ENCODE data around the gene TGDS.
A peak's percentile ranks its signal among the peaks of the same experiment; 100 is the strongest.
"Not testable (repeated sequence)": the region's sequence is repeated elsewhere in the genome, so short reads cannot be mapped to it uniquely, and the experiment has no call there.

TGDS gene

DNA sequence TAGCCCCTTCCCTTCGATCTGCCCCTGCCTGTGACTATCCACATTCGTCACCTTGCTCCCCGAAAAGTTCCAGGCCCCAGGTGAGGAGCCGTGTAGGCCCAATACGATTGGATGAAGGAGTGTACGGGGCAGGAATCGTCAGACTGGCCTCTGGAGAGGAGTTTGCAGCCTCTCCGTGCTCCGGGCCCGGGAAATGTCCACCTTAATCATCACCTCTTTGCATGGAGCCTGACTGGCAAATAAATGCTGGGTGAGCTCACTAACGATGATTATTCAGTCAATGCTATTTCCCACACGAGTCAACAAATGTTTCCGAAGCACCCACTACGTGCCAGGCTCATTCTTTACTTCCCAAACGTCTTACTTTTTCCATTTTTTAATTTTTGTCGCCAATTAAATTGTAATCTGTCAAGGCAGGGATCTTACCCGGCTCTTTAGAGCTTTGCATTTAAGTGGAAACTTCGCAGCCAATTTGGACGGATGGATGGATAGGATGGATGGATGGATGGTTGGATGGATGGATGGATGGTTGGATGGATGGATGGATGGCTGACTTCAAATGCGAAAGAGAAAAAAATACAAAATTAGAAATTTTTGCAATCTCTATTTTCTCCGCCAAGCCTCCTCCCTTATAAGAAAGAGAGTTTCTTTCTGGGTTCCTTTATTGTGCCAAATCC is 45.8 kb downstream of the TGDS start:
- DNase-seq (ENCODE audit: low read depth) = peak; percentile 60

DNA sequence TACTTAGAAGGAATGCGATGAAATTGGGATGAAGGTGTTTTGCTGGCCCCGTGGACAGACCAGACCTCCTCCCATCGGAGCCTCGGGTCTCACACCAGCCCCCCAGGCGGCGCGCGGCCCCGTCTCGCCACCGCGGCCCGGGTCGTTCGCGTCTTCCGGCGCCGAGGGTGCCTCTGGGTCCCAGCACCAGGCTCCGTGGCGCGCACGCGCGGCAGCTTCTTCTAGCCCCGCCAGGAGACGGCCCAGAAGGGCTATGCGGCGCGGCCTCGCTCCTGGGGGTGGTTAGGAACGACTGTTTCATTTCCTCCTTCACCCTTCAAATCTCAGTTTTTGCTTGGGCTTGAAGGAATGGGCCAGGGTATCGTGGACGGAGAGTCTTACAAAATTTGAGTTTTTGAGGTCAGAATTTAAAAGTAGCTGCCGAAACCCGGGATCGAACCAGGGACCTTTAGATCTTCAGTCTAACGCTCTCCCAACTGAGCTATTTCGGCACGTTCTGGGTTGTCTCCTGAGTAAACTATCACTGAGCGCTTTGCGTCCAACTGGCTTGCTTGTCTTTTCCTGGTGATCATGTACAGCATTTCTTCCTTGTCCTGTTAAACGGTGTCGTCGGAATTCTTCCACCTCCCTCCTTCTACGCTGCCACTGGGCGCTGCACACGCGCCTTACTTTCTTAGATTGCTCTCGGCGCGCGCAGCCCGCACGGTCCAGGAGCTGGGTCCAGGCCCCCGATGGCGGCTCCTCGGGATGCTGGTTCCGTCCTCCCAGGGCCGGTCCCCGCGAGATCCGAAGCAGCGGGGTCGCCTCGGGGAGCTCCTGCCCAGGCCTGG is 46.5 kb downstream of the TGDS start:
- peak; percentile 95 for DNase-seq (ENCODE audit: low read depth)

DNA sequence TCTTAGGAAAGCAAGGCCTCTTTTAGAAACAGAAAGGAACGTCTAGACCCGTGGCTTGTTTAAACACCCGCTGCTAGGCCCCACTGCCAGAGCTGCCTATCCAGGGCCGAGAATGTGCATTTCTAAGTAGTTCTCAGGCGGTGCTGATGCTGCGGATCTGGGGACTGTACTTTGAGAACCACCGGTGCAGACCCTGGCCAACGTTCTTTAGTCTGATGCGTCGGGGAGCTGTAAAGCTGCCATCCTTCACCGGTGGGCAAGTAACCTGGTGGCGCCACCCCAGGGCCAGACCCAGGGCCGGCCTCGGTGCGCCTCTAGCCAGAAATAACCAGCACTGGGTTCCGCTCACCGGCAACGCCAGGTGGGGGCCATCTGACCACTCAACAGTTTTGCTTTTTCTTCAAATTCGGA is 47.1 kb downstream of the TGDS start:
- no peak for DNase-seq (ENCODE audit: low read depth)

DNA sequence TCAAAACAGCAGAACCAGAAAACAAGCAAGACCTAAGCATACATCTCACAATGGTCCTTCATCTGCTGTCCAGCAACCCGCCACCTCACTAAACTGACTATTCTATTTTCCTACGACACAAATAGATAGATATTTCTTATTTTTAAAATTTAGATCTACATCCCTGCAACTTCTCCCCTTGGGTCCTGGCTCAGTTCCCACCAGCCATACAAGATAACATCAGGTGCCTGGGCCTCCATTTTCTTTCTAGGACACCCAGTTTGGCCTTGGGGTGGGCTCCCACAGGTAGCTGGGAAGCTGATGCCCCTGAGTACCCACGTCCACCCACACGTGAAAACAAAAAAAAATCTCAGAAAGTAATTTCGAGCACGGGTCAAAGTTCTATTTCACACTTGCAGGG is 47.6 kb downstream of the TGDS start:
- DNase-seq (ENCODE audit: low read depth) = peak; percentile 8

DNA sequence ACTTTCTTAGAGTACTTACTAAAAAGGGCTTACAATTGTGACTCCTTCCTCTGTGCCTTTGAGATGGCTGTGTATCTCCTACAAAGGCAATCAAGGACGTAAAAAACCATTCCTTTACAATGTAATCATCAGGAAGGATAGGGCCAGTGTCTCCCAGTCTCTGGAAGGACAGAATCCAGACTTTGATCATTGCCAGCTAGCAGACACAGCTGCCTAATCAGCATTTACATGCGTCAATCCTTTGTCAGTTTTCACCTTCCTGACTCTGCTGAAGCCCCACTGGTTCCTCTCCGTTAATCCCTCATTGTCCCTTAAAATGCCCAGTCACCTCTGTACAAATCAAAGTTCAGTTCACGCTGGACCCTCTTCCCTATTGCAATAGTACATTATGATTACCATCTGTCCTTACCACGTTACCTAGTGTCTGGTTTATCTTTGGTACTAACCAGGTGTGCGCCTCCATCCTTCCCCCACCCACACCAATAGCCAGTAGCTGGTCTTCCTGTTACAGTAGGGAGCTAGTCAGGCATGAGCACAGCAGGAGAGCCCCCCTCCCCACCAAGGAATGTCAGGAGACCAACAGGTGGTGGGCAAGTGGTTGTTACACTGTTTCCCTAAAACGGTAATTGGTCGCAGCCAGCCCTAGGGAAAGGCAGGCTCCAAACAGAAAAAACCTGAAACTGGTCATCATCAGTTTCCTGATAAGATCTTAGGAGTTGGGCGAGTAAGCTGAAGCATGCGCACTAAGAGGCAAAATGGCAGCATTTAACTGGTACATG is 49.7 kb downstream of the TGDS start:
- no peak for DNase-seq (ENCODE audit: low read depth)

DNA sequence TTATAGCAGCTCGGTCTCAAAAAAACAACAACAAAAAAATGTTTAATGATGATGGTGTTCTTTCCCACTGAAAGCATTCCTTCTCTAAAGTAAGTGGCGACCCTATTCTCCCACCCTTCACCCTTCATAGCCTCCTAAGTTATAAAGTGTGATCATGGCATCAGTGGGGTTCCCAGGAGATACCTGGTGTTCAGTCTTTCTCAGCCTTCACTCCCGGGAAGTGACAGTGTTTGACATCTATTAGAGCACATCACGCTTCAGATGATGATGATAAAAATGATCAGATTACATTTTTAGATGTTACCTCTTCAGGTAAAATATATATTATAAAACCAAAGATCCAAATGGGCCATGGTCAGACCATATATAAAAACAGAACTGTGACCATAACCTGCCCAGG is 51.0 kb downstream of the TGDS start:
- DNase-seq (ENCODE audit: low read depth) = no peak

DNA sequence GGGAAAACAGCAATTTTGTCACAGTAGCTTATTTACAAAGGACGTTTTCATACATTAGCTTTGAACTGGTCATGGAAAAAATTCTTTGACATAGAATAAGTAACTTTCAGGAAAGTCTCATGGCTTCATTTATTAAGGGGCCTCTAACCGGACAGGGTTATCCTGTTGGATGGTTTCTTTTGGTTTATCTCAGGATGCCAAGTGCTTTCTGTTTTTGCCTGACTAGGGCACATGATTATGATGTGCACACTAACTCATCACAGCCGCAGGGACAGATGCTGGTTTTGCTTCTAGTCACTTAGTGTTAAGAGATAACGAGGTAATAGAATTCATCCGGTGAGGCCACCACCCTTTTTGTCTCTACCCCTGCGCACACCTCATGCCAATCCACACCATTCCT is 53.0 kb downstream of the TGDS start:
- no peak for DNase-seq (ENCODE audit: low read depth)

DNA sequence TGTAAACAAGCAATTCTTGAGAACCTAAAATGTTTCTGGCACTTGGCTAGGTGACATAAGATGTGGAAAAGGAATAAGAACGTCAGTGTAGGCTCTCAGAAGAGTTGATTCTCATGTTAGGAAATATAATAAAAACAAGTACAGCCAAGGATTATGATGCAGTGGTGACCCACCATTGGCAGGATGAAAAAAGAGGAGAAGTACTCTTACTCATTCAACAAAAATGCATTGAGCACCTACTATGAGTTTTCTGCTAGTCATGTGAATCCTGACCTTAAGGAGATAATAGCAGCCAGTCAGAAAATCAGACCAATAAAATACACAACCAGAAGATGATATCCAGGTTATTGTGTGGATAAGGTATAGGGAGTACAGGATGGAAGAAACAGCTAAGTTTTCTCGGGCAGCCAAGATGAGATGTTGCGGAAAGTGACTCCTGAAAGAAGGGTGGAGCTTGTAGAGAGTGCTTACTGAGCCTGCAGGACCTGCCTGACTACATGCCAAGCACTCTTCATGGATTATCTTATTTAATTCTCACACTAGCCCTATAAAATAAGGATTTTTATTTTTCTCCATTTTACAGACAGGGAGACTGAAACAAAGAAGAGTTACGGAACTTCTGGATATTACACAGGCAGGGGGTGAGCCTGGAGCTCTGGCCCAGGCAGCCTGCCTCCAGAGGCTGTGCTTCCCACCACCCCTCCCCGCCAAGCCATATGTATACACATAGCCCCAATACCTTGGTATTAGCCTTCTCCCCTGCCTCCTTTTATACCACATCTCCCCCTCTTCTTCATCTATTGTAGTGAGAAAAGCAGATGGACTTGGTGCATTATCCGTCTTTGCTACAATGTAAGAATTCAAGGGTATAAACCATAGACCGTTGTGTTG is 58.0 kb downstream of the TGDS start:
- DNase-seq (ENCODE audit: low read depth) = peak; percentile 54

DNA sequence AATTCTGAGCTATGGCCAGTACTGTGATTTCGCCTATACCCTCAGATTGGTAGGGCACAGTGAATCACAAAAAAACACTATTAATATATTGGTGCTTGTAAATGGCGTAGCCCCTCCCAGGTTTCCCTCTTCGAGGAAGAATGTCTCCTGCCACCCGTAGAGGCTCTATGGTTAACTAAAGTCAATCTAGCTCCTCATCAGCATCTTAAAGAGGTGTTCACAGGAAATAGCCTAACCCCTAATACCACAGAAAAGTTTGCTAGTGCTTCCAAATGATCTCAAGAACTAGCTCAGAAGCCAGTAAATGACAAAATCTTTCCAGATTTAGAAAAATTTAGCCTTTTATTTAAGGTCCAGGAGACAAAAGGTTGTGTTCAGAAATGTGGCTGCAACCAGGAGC is 60.2 kb downstream of the TGDS start:
- DNase-seq (ENCODE audit: low read depth) = no peak

DNA sequence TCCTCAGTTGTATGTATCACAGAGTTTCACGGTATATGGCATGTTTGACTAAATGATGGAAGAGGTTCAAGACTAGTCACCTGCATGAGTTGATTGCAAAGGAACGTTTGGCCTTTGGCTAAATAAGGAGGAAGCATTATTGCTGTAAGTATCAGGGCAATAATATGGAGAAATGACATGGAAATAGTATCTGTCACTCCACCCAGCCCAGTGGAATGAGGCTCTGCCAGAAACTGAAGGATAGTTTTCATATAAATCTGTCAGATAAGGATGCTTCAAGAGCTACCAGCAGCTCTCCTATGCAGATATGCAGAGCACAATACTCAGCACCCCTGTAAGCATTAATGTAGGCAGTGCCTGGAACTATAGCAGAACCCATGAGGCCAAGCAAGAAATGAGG is 60.7 kb downstream of the TGDS start:
- DNase-seq (ENCODE audit: low read depth) = no peak

DNA sequence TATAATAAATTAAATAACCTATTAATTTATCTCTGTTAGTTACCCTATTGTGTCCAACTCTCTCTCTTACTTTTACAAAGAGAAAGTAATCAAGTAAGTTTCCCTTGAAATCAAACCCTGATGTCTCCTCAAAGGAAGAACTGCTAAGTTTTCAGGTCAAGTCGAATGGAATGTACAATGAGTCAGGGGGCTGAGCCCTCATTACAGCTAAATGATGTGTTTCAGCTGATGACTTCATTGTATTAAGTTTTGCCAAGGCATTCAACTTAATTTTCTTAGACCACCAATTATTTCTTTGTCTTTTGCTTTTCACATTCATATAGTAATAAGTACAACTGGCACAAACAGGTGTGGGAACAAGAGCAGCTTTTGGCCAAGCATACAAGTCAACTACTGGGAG is 61.8 kb downstream of the TGDS start:
- DNase-seq (ENCODE audit: low read depth) = peak; percentile 37

DNA sequence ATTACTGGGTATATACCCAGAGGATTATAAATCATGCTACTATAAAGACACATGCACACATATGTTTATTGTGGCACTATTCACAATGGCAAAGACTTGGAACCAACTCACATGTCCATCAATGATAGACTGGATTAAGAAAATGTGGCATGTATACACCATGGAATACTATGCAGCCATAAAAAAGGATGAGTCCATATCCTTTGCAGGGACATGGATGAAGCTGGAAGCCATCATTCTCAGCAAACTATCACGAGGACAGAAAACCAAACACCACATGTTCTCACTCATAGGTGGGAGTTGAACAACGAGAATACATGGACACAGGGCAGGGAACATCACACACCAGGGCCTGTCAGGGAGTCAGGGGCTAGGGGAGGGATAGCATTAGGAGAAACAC is 63.7 kb downstream of the TGDS start:
- DNase-seq (ENCODE audit: low read depth) = not testable (repeated sequence)

DNA sequence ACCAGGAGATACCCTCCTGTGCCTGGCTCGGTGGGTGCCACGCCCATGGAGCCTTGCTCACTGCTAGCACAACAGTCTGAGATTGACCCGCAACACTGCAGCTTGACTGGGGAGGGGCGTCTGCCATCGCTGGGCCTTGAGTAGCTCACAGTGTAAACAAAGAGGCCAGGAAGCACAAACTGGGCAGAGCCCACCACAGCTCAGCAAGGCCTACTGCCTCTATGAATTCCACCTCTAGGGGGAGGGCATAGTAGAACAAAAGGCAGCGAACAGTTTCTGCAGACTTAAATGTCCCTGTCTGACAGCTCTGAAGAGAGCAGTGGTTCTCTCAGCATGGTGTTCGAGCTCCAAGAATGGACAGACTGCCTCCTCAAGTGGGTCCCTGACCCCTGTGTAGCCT is 69.0 kb downstream of the TGDS start:
- not testable (repeated sequence) for DNase-seq (ENCODE audit: low read depth)

DNA sequence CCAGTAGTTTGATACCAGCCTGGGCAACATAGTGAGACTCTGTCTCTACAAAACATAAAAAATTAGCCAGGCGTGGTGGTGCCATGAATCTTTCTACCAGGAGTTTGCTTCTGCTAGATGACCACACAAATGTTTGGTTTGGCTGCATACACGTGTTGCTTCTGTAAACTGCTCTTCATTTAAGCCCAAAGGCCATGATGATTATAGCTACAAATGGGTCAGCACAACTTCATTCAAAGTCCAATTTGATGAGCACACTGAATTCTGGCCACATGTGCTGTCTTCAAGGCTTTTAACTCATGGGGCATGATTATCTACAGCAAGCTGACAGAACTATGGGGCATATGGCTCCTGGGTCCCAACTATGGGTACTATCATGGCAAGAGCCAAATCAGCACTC is 70.2 kb downstream of the TGDS start:
- DNase-seq (ENCODE audit: low read depth) = no peak

DNA sequence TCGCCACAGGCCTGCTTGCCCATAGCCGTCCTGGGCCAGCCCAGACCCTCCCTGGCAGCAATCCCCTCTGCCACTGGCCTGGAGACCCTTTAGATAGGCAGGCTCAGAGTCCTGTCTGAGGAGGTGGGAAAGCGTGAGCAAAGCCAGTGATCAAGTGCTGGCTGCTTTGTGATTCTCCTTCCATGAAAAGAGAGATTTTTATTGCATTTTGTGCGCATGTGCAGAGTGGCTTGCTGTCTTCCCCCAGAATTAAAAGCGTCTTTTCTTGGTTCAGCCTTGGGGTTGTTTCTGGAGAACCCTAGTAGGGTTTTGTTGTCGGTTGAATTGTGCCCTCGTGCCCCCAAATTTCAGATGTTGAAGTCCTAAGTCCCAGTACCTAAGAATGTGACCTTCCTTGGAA is 71.5 kb downstream of the TGDS start:
- DNase-seq (ENCODE audit: low read depth) = no peak

All from ELR (cell line).